IMR-90 (cell line): ENCODE results near the gene ASS1. TPM values are rescaled to one million over a fixed set of nuclear protein-coding genes. Genes with fewer than 3 reads are reported as not detected.

Experiments
- ATAC-seq: fragments of 200-7000 bp; cut with Tn5 transposase; 2 replicates; pipeline ENCODE4 v1.9.1; 2020; ENCODE audit warnings: low read depth, mild to moderate bottlenecking, moderate library complexity
- BruUV-seq: library from RNA; stranded (reverse); fragments of 400-500 nt; replicated peaks from 2 replicates; lab custom pipeline; 2021; lab: Mats Ljungman, UMichigan
- CTCF ChIA-PET: fragments of 300-600 bp; formaldehyde crosslinking; extraction: SDS; loops from one replicate; lab custom pipeline; 2021; ENCODE audit warnings: antibody characterized with exemption; lab: Yijun Ruan, JAX
- POLR2A ChIA-PET: fragments of 300-600 bp; sonication (Branson Sonifier 250); formaldehyde crosslinking; loops from one replicate; lab custom pipeline; 2022; ENCODE audit warnings: antibody characterized with exemption; ENCODE audit not compliant: unreplicated experiment; lab: Charles Lee
- DNase-seq: peaks from one replicate; pipeline ENCODE4 v3.0.0; 2013
- H2AFZ ChIP-seq: replicated peaks from 2 replicates; pipeline ENCODE3; 2013; ENCODE audit warnings: low read length, mild to moderate bottlenecking; ENCODE audit not compliant: poor library complexity
- H2AK5ac ChIP-seq: 2 replicates; pipeline ENCODE4 v1.6.1; 2013; ENCODE audit warnings: low read depth, low read length, inconsistent platforms
- H2AK9ac ChIP-seq: replicated peaks from 2 replicates; pipeline ENCODE3; 2013; ENCODE audit warnings: mild to moderate bottlenecking, low read depth, low read length, moderate library complexity; ENCODE audit not compliant: poor library complexity
- H2BK120ac ChIP-seq: 2 replicates; pipeline ENCODE4 v1.6.1; 2013; ENCODE audit warnings: low read depth, low read length, inconsistent platforms
- H2BK15ac ChIP-seq: 3 replicates; pipeline ENCODE4 v1.6.1; 2013; ENCODE audit warnings: low read depth, low read length, inconsistent platforms
- H2BK20ac ChIP-seq: 2 replicates; pipeline ENCODE4 v1.6.1; 2013; ENCODE audit warnings: low read depth, mild to moderate bottlenecking, inconsistent platforms, low read length, moderate library complexity
- H2BK5ac ChIP-seq: 2 replicates; pipeline ENCODE4 v1.6.1; 2013; ENCODE audit warnings: mild to moderate bottlenecking, low read depth, low read length, inconsistent platforms; ENCODE audit not compliant: poor library complexity, severe bottlenecking
- H3K14ac ChIP-seq: replicated peaks from 2 replicates; pipeline ENCODE4 v1.6.1; 2013; ENCODE audit warnings: low read depth, low read length, inconsistent platforms
- H3K18ac ChIP-seq: 2 replicates; pipeline ENCODE4 v1.6.1; 2013; ENCODE audit warnings: low read depth, low read length, control low read depth
- H3K23ac ChIP-seq: 2 replicates; pipeline ENCODE4 v1.6.1; 2013; ENCODE audit warnings: low read depth, low read length, inconsistent platforms
- H3K27ac ChIP-seq: 2 replicates; pipeline ENCODE4 v1.5.1; 2013; ENCODE audit warnings: mild to moderate bottlenecking, control low read depth, low read length; ENCODE audit not compliant: insufficient read depth
- H3K27me3 ChIP-seq: 2 replicates; pipeline ENCODE4 v1.6.1; 2013; ENCODE audit warnings: low read length; ENCODE audit not compliant: control insufficient read depth, insufficient read depth
- H3K36me3 ChIP-seq: 2 replicates; pipeline ENCODE4 v1.6.1; 2013; ENCODE audit warnings: low read length, mixed read lengths; ENCODE audit not compliant: control insufficient read depth, insufficient read depth
- H3K4ac ChIP-seq: 2 replicates; pipeline ENCODE4 v1.6.1; 2013; ENCODE audit warnings: low read depth, low read length, inconsistent platforms
- H3K4me1 ChIP-seq: 2 replicates; pipeline ENCODE4 v1.6.1; 2013; ENCODE audit warnings: low read length, mixed read lengths; ENCODE audit not compliant: control insufficient read depth, insufficient read depth
- H3K4me2 ChIP-seq: 2 replicates; pipeline ENCODE4 v1.6.1; 2013; ENCODE audit warnings: low read depth, mild to moderate bottlenecking, control low read depth, low read length, moderate library complexity
- H3K4me3 ChIP-seq: 2 replicates; pipeline ENCODE4 v1.5.1; 2013; ENCODE audit warnings: low read depth, mild to moderate bottlenecking, control low read depth, low read length, moderate library complexity; ENCODE audit not compliant: insufficient read depth
- H3K56ac ChIP-seq: 2 replicates; pipeline ENCODE4 v1.6.1; 2013; ENCODE audit warnings: low read length, inconsistent platforms; ENCODE audit not compliant: insufficient read depth; ENCODE audit errors: extremely low read depth
- H3K79me1 ChIP-seq, 2 experiments: 2 replicates each; pipeline ENCODE4 v1.6.1; 2013; ENCODE audit warnings: low read length in 2 of 2, inconsistent platforms in 1 of 2, low read depth in 1 of 2
- H3K9ac ChIP-seq: 2 replicates; pipeline ENCODE4 v1.6.1; 2013; ENCODE audit warnings: low read depth, low read length, control low read depth
- H3K9me1 ChIP-seq: 2 replicates; pipeline ENCODE4 v1.6.1; 2013; ENCODE audit warnings: low read length, inconsistent platforms; ENCODE audit not compliant: insufficient read depth
- H3K9me3 ChIP-seq: 2 replicates; pipeline ENCODE4 v1.6.1; 2013; ENCODE audit warnings: low read length; ENCODE audit not compliant: control insufficient read depth, insufficient read depth
- H4K20me1 ChIP-seq: 2 replicates; pipeline ENCODE4 v1.6.1; 2013; ENCODE audit warnings: low read length, inconsistent platforms; ENCODE audit not compliant: insufficient read depth
- H4K5ac ChIP-seq: 2 replicates; pipeline ENCODE4 v1.6.1; 2013; ENCODE audit warnings: mild to moderate bottlenecking, low read depth, low read length, control low read depth
- H4K8ac ChIP-seq, 2 experiments: 2 replicates each; pipeline ENCODE4 v1.6.1; 2013; ENCODE audit warnings: low read depth in 2 of 2, low read length in 2 of 2, control low read depth in 1 of 2, inconsistent platforms in 1 of 2
- H4K91ac ChIP-seq: 2 replicates; pipeline ENCODE4 v1.6.1; 2013; ENCODE audit warnings: low read depth, low read length, inconsistent platforms; ENCODE audit not compliant: insufficient read depth
- FOS ChIP-seq: fragments of 150-350 bp; IDR thresholded peaks from 2 replicates; pipeline ENCODE4 v1.6.1; 2016; ENCODE audit warnings: low read depth, low read length
- MAFK ChIP-seq: IDR thresholded peaks from 2 replicates; pipeline ENCODE4 v1.6.1; 2012; ENCODE audit warnings: low read depth, low read length, improper control_type of control experiment
- MXI1 ChIP-seq: IDR thresholded peaks from 2 replicates; pipeline ENCODE4 v1.6.1; 2012; ENCODE audit warnings: low read depth, mild to moderate bottlenecking, low read length, moderate library complexity, borderline replicate concordance
- WGBS, 2 experiments: methylation state at CpG; one replicate each; pipeline versions ENCODE4 v1.1.5 to v1.1.7; 2013; ENCODE audit warnings: missing lambda C conversion rate in 2 of 2; ENCODE audit not compliant: insufficient read length in 1 of 2; ENCODE audit errors: extremely low coverage in 2 of 2; 5-methylcytosine and 5-hydroxymethylcytosine counted together
- dilution Hi-C: fragments of 300-500 bp; cut with HindIII; formaldehyde crosslinking; loops from one replicate; pipeline ENCODE4 v1.14.3; 2018; ENCODE audit warnings: low sequenced_read_pairs; ENCODE audit not compliant: unreplicated experiment
- in situ Hi-C: fragments of 300-500 bp; cut with MboI; formaldehyde crosslinking; loops from 3 replicates; pipeline ENCODE4 v1.14.3; 2019; ENCODE audit warnings: low sequenced_read_pairs, inconsistent platforms, mixed read lengths
- intact Hi-C: fragments of 100-400 bp; cut with micrococcal nuclease; formaldehyde crosslinking; loops from 2 replicates; pipeline ENCODE4 v1.10.0; 2022
- polyA plus RNA-seq, 3 experiments: library from polyadenylated mRNA; depleted of rRNA; stranded (reverse); fragments of >200 nt; gene quantifications; 2 replicates each; pipeline ENCODE4 v1.2.3, GENCODE V29; 2012; ENCODE audit warnings: low replicate concordance in 1 of 3
- total RNA-seq: library from RNA; depleted of rRNA; stranded (reverse); fragments of >200 nt; gene quantifications from 2 replicates; pipeline ENCODE4 v1.2.3, GENCODE V29; 2012
- TF ChIP-seq, protein P1 (sequence below): conservative IDR thresholded peaks from 2 replicates; pipeline ENCODE4 v1.5.1; 2012; ENCODE audit warnings: mild to moderate bottlenecking, low read depth, low read length, improper control_type of control experiment

Gene ASS1
- total and polyA plus RNA-seq, 2 of the 4 experiments (the other 2 are of a cell fraction): 39.6 to 41.9 TPM

DNA sequence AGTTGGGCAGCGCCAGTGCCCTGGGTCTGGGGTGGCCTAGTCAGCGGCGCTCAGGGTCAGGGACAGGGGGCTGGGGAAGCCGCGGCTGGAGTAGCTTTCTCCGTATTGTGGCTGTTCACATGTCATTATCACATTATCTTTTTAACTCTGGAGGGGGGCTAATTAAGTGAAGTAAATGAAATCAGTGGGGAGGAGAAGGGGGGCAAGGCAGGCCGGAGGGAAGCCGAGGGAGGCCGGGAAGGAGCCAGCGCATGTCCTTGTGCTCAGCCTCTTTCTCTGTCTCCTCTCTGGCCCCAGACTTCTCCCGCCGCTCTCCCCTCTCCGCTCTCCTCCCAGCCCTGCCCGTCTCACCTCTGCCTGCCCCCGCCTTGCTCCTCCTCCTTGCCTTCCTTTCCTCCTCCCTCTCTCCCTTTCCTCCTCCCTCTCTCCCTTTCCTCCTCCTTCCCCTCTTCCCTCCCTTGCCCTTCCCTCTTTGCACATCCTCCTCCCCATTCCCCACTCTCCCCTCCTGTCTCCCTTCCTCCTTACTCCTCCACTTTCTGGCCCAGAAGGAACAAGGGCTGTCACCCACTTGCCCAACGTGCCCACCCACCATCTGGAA is 38.7 kb downstream of the ASS1 start:
- H3K56ac ChIP-seq: no peak overlapping the region
- no peak overlapping the region for H3K14ac ChIP-seq
- H2AFZ ChIP-seq: no peak overlapping the region
- H3K23ac ChIP-seq: no peak overlapping the region
- H2BK15ac ChIP-seq: no peak overlapping the region
- H4K8ac ChIP-seq: no peak overlapping the region
- no peaks in the 10 kb centered on the region for H4K20me1 ChIP-seq
- WGBS, 2 experiments: 30% methylated on average over 5 of the region's 16 CpGs; no CpG with 5 or more reads in 1 of the 2 experiments
- dilution Hi-C loops (no loop called here), intact Hi-C loops (no loop called here), in situ Hi-C loops (no loop called here)
- no peak overlapping the region for H3K4ac ChIP-seq
- CTCF ChIA-PET: no interaction called here
- no peak overlapping the region for H2BK5ac ChIP-seq
- no peak overlapping the region for H3K9ac ChIP-seq
- no peaks in the 10 kb centered on the region for H3K4me1 ChIP-seq
- no TSS peak for BruUV-seq
- no peak overlapping the region for H3K18ac ChIP-seq
- H4K5ac ChIP-seq: no peak overlapping the region
- H3K27ac ChIP-seq: no peak overlapping the region
- no peaks in the 10 kb centered on the region; the same call in 1 of the 2 replicates for H3K36me3 ChIP-seq
- H2BK120ac ChIP-seq: no peak overlapping the region
- H3K4me2 ChIP-seq: no peak overlapping the region
- no peak overlapping the region for H4K91ac ChIP-seq
- DNase-seq (no peak), ATAC-seq (no peak)
- POLR2A ChIA-PET: no interaction called here
- no peak overlapping the region for H2AK9ac ChIP-seq
- no peak overlapping the region for H2AK5ac ChIP-seq
- H2BK20ac ChIP-seq: no peak overlapping the region
- TF ChIP-seq MXI1 (no peak), FOS (no peak), MAFK (no peak)
- TF ChIP-seq, protein P1, sequence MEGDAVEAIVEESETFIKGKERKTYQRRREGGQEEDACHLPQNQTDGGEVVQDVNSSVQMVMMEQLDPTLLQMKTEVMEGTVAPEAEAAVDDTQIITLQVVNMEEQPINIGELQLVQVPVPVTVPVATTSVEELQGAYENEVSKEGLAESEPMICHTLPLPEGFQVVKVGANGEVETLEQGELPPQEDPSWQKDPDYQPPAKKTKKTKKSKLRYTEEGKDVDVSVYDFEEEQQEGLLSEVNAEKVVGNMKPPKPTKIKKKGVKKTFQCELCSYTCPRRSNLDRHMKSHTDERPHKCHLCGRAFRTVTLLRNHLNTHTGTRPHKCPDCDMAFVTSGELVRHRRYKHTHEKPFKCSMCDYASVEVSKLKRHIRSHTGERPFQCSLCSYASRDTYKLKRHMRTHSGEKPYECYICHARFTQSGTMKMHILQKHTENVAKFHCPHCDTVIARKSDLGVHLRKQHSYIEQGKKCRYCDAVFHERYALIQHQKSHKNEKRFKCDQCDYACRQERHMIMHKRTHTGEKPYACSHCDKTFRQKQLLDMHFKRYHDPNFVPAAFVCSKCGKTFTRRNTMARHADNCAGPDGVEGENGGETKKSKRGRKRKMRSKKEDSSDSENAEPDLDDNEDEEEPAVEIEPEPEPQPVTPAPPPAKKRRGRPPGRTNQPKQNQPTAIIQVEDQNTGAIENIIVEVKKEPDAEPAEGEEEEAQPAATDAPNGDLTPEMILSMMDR: no peak
- H3K9me3 ChIP-seq: no peaks in the 10 kb centered on the region
- H3K79me1 ChIP-seq: no peaks in the 10 kb centered on the region
- H3K4me3 ChIP-seq: no peak overlapping the region
- H3K9me1 ChIP-seq: no peaks in the 10 kb centered on the region
- H3K27me3 ChIP-seq: peaks cover 30% of the 10 kb centered on the region
